AG08396 (cell line): ENCODE measurements around the gene GLIS1.
"Not testable (repeated sequence)": the region's sequence is repeated elsewhere in the genome, so short reads cannot be mapped to it uniquely, and the experiment has no call there.

Experiments
- DNase-seq: peaks from one replicate; pipeline ENCODE4 v3.0.0; 2012; ENCODE audit warnings: low spot score, mixed read lengths

GLIS1 gene

GRCh38 chr1:53654216-53655210 is 84.5 kb downstream of the GLIS1 start:
- peak; percentile 63 for DNase-seq

GRCh38 chr1:53653631-53654030 is 85.3 kb downstream of the GLIS1 start:
- no peak for DNase-seq

- DNase-seq = no peak
Observed at GRCh38 chr1:53653200-53653575, 85.8 kb downstream of the GLIS1 start.

- no peak for DNase-seq
Observed at GRCh38 chr1:53652441-53653199, 86.3 kb downstream of the GLIS1 start.

- DNase-seq = no peak
Observed at GRCh38 chr1:53651356-53651755, 87.6 kb downstream of the GLIS1 start.

GRCh38 chr1:53648516-53648915 is 90.4 kb downstream of the GLIS1 start:
- DNase-seq = no peak

- not testable (repeated sequence) for DNase-seq
Observed at GRCh38 chr1:53647915-53648314, 91.0 kb downstream of the GLIS1 start.

GRCh38 chr1:53646732-53647131 is 92.2 kb downstream of the GLIS1 start:
- no peak for DNase-seq

GRCh38 chr1:53645690-53646078 is 93.3 kb downstream of the GLIS1 start:
- DNase-seq = no peak

GRCh38 chr1:53644909-53645689 is 93.9 kb downstream of the GLIS1 start:
- DNase-seq = no peak

- DNase-seq = no peak
Observed at GRCh38 chr1:53644496-53644895, 94.5 kb downstream of the GLIS1 start.

- no peak for DNase-seq
Observed at GRCh38 chr1:53643881-53644390, 95.0 kb downstream of the GLIS1 start.

GRCh38 chr1:53643041-53643880 is 95.7 kb downstream of the GLIS1 start:
- DNase-seq = no peak

- DNase-seq = no peak
Observed at GRCh38 chr1:53642607-53643006, 96.4 kb downstream of the GLIS1 start.

GRCh38 chr1:53642215-53642555 is 96.8 kb downstream of the GLIS1 start:
- DNase-seq = no peak

- no peak for DNase-seq
Observed at GRCh38 chr1:53641481-53642214, 97.3 kb downstream of the GLIS1 start.

- DNase-seq = no peak
Observed at GRCh38 chr1:53640701-53641075, 98.3 kb downstream of the GLIS1 start.

GRCh38 chr1:53639996-53640700 is 98.8 kb downstream of the GLIS1 start:
- no peak for DNase-seq

- DNase-seq = peak; percentile 42
Observed at GRCh38 chr1:53639251-53639763, 99.7 kb downstream of the GLIS1 start.
